ENCODE results near the gene TCF7L1. TPM values are rescaled to one million over a fixed set of nuclear protein-coding genes. Genes with fewer than 3 reads are reported as not detected.

Gene TCF7L1
- total and polyA plus RNA-seq, 2 experiments from 2014 or later = 0.65 to 1.8 TPM

GRCh38 chr2:85089585-85089984, 43.6 kb upstream of the TCF7L1 start:
- Histone ChIP-seq H3K36me3 (ENCODE audit: low read depth) (no peaks in the 10 kb centered on the region), H3K27ac (no peak overlapping the region), H3K9ac (no peak overlapping the region), H3K9me3 (ENCODE audit: low read depth) (no peaks in the 10 kb centered on the region), H3K4me1 (ENCODE audit: insufficient read depth) (no peaks in the 10 kb centered on the region), H2AFZ (no peak overlapping the region), H3K27me3 (replicated peaks; ENCODE audit: insufficient read depth) (peaks cover 43% of the 10 kb centered on the region), H3K4me3 (no peak overlapping the region), H4K20me1 (ENCODE audit: insufficient read depth) (no peaks in the 10 kb centered on the region), H3K9me2 (ENCODE audit: insufficient read depth) (no peaks in the 10 kb centered on the region), H3K4me2 (ENCODE audit: unreplicated experiment) (no peak overlapping the region), H3K79me2 (ENCODE audit: insufficient read depth) (no peaks in the 10 kb centered on the region), H3F3A (ENCODE audit: insufficient read depth) (no peaks in the 10 kb centered on the region)
- DNase-seq = no peak
- no peak for TF ChIP-seq EZH2phosphoT487 (IDR thresholded peaks at IDR 0.05; ENCODE audit: insufficient read depth, low read depth)
- TF ChIP-seq EZH2 (IDR thresholded peaks at IDR 0.05; ENCODE audit: insufficient read depth, poor library complexity, severe bottlenecking) = no peak
- WGBS, 2 experiments (ENCODE audit: low coverage in 1 of 2, low lambda C conversion rate in 2 of 2, missing lambda C conversion rate in 2 of 2) = 42% methylated on average over 6 of the region's 6 CpGs
- in situ Hi-C loops (cut with MboI) = no loop called here

DNA sequence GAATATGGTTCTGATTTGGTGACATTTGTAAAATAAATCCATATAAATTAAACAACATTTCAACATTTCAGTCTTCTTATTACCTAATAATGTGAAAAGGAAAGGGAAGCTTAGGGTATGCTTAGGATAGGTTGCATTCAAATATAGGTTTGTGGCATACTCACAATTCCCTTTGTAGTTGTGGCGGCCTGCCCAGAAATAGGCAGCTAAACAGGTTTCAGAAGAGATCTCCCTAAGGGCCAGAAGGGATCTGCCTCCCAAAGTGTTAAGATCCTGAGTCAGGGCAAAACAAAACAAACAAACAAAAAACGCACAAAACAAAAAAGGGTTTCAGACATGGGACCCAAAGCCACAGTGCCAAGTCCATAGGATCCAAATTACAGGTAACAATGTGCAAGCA, 41.4 kb upstream of the TCF7L1 start:
- H3K36me3 ChIP-seq (ENCODE audit: low read depth) = no peaks in the 10 kb centered on the region
- TF ChIP-seq EZH2 (IDR thresholded peaks at IDR 0.05; ENCODE audit: insufficient read depth, poor library complexity, severe bottlenecking) (no peak), EZH2phosphoT487 (IDR thresholded peaks at IDR 0.05; ENCODE audit: insufficient read depth, low read depth) (no peak)
- H3K9me3 ChIP-seq (ENCODE audit: low read depth) = no peaks in the 10 kb centered on the region
- peaks cover 33% of the 10 kb centered on the region for H3K27me3 ChIP-seq (replicated peaks; ENCODE audit: insufficient read depth)
- no peaks in the 10 kb centered on the region for H4K20me1 ChIP-seq (ENCODE audit: insufficient read depth)
- H2AFZ ChIP-seq = no peak overlapping the region
- H3K9ac ChIP-seq = no peak overlapping the region
- H3K27ac ChIP-seq = no peak overlapping the region
- WGBS, 2 experiments (ENCODE audit: low coverage in 1 of 2, low lambda C conversion rate in 2 of 2, missing lambda C conversion rate in 2 of 2) = 59 to 68% methylated on average over 2 of the region's 2 CpGs
- H3K4me3 ChIP-seq = no peak overlapping the region
- no peaks in the 10 kb centered on the region for H3K9me2 ChIP-seq (ENCODE audit: insufficient read depth)
- no peak overlapping the region for H3K4me2 ChIP-seq (ENCODE audit: unreplicated experiment)
- no peaks in the 10 kb centered on the region for H3F3A ChIP-seq (ENCODE audit: insufficient read depth)
- no peaks in the 10 kb centered on the region for H3K4me1 ChIP-seq (ENCODE audit: insufficient read depth)
- in situ Hi-C loops (cut with MboI) = no loop called here
- H3K79me2 ChIP-seq (ENCODE audit: insufficient read depth) = no peaks in the 10 kb centered on the region
- no peak for DNase-seq

DNA sequence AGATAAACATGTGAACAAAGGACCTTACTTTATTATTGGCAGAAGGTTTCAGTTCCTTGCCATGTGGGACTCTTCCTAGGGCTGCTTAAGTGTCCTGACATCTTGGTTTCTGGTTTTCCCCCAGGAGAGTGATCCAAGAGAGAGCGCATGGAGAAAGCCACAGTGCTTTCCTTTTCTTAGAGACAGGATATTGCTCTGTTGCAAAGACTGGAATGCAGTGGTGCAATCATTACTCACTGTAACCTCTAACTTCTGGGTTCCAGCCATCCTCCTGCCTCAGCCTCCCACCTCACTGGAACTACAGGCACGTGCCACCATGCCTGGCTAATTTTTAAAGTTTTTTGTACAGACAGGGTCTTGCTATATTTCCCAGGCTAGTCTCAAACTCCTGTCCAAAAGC, 38.1 kb upstream of the TCF7L1 start:
- Histone ChIP-seq H3K9me3 (ENCODE audit: low read depth) (no peaks in the 10 kb centered on the region), H4K20me1 (ENCODE audit: insufficient read depth) (no peaks in the 10 kb centered on the region), H3K36me3 (ENCODE audit: low read depth) (no peaks in the 10 kb centered on the region), H3K27ac (no peak overlapping the region), H3K9ac (no peak overlapping the region), H3K4me3 (no peak overlapping the region), H3K9me2 (ENCODE audit: insufficient read depth) (no peaks in the 10 kb centered on the region), H3F3A (ENCODE audit: insufficient read depth) (no peaks in the 10 kb centered on the region), H3K27me3 (replicated peaks; ENCODE audit: insufficient read depth) (peaks cover 12% of the 10 kb centered on the region), H3K4me1 (ENCODE audit: insufficient read depth) (no peaks in the 10 kb centered on the region), H3K79me2 (ENCODE audit: insufficient read depth) (no peaks in the 10 kb centered on the region), H2AFZ (no peak overlapping the region), H3K4me2 (ENCODE audit: unreplicated experiment) (no peak overlapping the region)
- 31 to 38% methylated on average over 2 of the region's 2 CpGs for WGBS, 2 experiments (ENCODE audit: low coverage in 1 of 2, low lambda C conversion rate in 2 of 2, missing lambda C conversion rate in 2 of 2)
- in situ Hi-C loops (cut with MboI) = no loop called here
- peak; percentile 48 for DNase-seq
- TF ChIP-seq EZH2phosphoT487 (IDR thresholded peaks at IDR 0.05; ENCODE audit: insufficient read depth, low read depth) = no peak
- TF ChIP-seq EZH2 (IDR thresholded peaks at IDR 0.05; ENCODE audit: insufficient read depth, poor library complexity, severe bottlenecking) = no peak

GRCh38 chr2:85096616-85097015, 36.6 kb upstream of the TCF7L1 start:
- H2AFZ ChIP-seq = no peak overlapping the region
- peaks cover 5% of the 10 kb centered on the region for H3K27me3 ChIP-seq (replicated peaks; ENCODE audit: insufficient read depth)
- no peak overlapping the region for H3K27ac ChIP-seq
- no peak overlapping the region for H3K4me3 ChIP-seq
- no peak for DNase-seq
- no peaks in the 10 kb centered on the region for H3F3A ChIP-seq (ENCODE audit: insufficient read depth)
- no peaks in the 10 kb centered on the region for H3K9me2 ChIP-seq (ENCODE audit: insufficient read depth)
- no peak overlapping the region for H3K4me2 ChIP-seq (ENCODE audit: unreplicated experiment)
- H3K36me3 ChIP-seq (ENCODE audit: low read depth) = no peaks in the 10 kb centered on the region
- H3K79me2 ChIP-seq (ENCODE audit: insufficient read depth) = no peaks in the 10 kb centered on the region
- 81 to 82% methylated on average over 6 of the region's 6 CpGs for WGBS, 2 experiments (ENCODE audit: low coverage in 1 of 2, low lambda C conversion rate in 2 of 2, missing lambda C conversion rate in 2 of 2)
- no peaks in the 10 kb centered on the region for H4K20me1 ChIP-seq (ENCODE audit: insufficient read depth)
- TF ChIP-seq EZH2phosphoT487 (IDR thresholded peaks at IDR 0.05; ENCODE audit: insufficient read depth, low read depth) (no peak), EZH2 (IDR thresholded peaks at IDR 0.05; ENCODE audit: insufficient read depth, poor library complexity, severe bottlenecking) (no peak)
- no peaks in the 10 kb centered on the region for H3K9me3 ChIP-seq (ENCODE audit: low read depth)
- no peak overlapping the region for H3K9ac ChIP-seq
- H3K4me1 ChIP-seq (ENCODE audit: insufficient read depth) = no peaks in the 10 kb centered on the region
- in situ Hi-C loops (cut with MboI) = no loop called here

- no peak overlapping the region for H2AFZ ChIP-seq
- H3K9ac ChIP-seq = no peak overlapping the region
- peaks cover 5% of the 10 kb centered on the region; the same call in 1 of the 2 replicates for H3K4me1 ChIP-seq (ENCODE audit: insufficient read depth)
- H3K4me2 ChIP-seq (ENCODE audit: unreplicated experiment) = no peak overlapping the region
- no peak overlapping the region for H3K4me3 ChIP-seq
- no peaks in the 10 kb centered on the region for H3K79me2 ChIP-seq (ENCODE audit: insufficient read depth)
- H3K9me2 ChIP-seq (ENCODE audit: insufficient read depth) = no peaks in the 10 kb centered on the region; the same call in 1 of the 2 replicates
- 95 to 96% methylated on average over 1 of the region's 1 CpG for WGBS, 2 experiments (ENCODE audit: low coverage in 1 of 2, low lambda C conversion rate in 2 of 2, missing lambda C conversion rate in 2 of 2)
- TF ChIP-seq EZH2phosphoT487 (IDR thresholded peaks at IDR 0.05; ENCODE audit: insufficient read depth, low read depth) (no peak), EZH2 (IDR thresholded peaks at IDR 0.05; ENCODE audit: insufficient read depth, poor library complexity, severe bottlenecking) (no peak)
- no peaks in the 10 kb centered on the region for H3K9me3 ChIP-seq (ENCODE audit: low read depth)
- H3F3A ChIP-seq (ENCODE audit: insufficient read depth) = no peaks in the 10 kb centered on the region
- no peaks in the 10 kb centered on the region for H3K27me3 ChIP-seq (replicated peaks; ENCODE audit: insufficient read depth)
- no peak for DNase-seq
- no peaks in the 10 kb centered on the region for H3K36me3 ChIP-seq (ENCODE audit: low read depth)
- H3K27ac ChIP-seq = no peak overlapping the region
- in situ Hi-C loops (cut with MboI) = no loop called here
- no peaks in the 10 kb centered on the region for H4K20me1 ChIP-seq (ENCODE audit: insufficient read depth)
Measured at GRCh38 chr2:85104228-85104627, 29.0 kb upstream of the TCF7L1 start.

Measured in GM23248 (cell line).